T-helper 1 cell treated with Interleukin-12 subunit alpha and Interleukin-12 subunit beta and Interleukin-4 antibody, amounts not matched to agents 30 μg/mL and 1 μg/mL, for 36 hours (primary cell): Measurements from ENCODE around the gene CADM4.
"Not testable (repeated sequence)": the region's sequence is repeated elsewhere in the genome, so short reads cannot be mapped to it uniquely, and the experiment has no call there.

Experiments used
- H3K27ac Mint-ChIP-seq: one replicate; pipeline ENCODE4 v1.8.0; 2021; ENCODE audit warnings: mild to moderate bottlenecking, mixed read lengths
- H3K27me3 Mint-ChIP-seq: one replicate; pipeline ENCODE4 v1.8.0; 2021; ENCODE audit warnings: low read depth, mixed read lengths
- H3K36me3 Mint-ChIP-seq: one replicate; pipeline ENCODE4 v1.8.0; 2021; ENCODE audit warnings: low read depth, mixed read lengths
- H3K4me1 Mint-ChIP-seq: one replicate; pipeline ENCODE4 v1.8.0; 2021; ENCODE audit warnings: low read depth, mixed read lengths
- H3K4me3 Mint-ChIP-seq: one replicate; pipeline ENCODE4 v1.8.0; 2021; ENCODE audit warnings: mild to moderate bottlenecking, moderate library complexity, mixed read lengths
- H3K9me3 Mint-ChIP-seq: one replicate; pipeline ENCODE4 v1.8.0; 2021; ENCODE audit warnings: mixed read lengths

CADM4 gene

GRCh38 chr19:43639519-43640423 lies at the start of gene CADM4:
CADM4 (minus strand) TSS chr19:43639850; CDS start chr19:43639790, 60 bp downstream.
- Mint-ChIP-seq H3K4me1 (peaks cover 10% of the 10 kb centered on the region), H3K27ac (peak within 1 kb of the TSS; percentile 73), H3K36me3 (peaks cover 4% of the 10 kb centered on the region), H3K4me3 (peak within 1 kb of the TSS; percentile 89), H3K27me3 (peaks cover 44% of the 10 kb centered on the region), H3K9me3 (no peaks in the 10 kb centered on the region)

- Mint-ChIP-seq H3K4me3 (no peak overlapping the region), H3K27ac (no peak overlapping the region), H3K36me3 (peaks cover 2% of the 10 kb centered on the region), H3K27me3 (no peaks in the 10 kb centered on the region), H3K9me3 (peaks cover 18% of the 10 kb centered on the region), H3K4me1 (no peaks in the 10 kb centered on the region)
These were observed 48.5 kb upstream of the CADM4 start for GRCh38 chr19:43688059-43688701.

- no peaks in the 10 kb centered on the region for H3K4me1 Mint-ChIP-seq
- no peak overlapping the region for H3K27ac Mint-ChIP-seq
- H3K9me3 Mint-ChIP-seq = peaks cover 18% of the 10 kb centered on the region
- H3K36me3 Mint-ChIP-seq = peaks cover 2% of the 10 kb centered on the region
- no peak overlapping the region for H3K4me3 Mint-ChIP-seq
- H3K27me3 Mint-ChIP-seq = no peaks in the 10 kb centered on the region
These were observed 48.0 kb upstream of the CADM4 start for GRCh38 chr19:43687660-43687997.

GRCh38 chr19:43684326-43684725 lies 44.7 kb upstream of the CADM4 start:
- Mint-ChIP-seq H3K4me1 (no peaks in the 10 kb centered on the region), H3K4me3 (no peak overlapping the region), H3K27me3 (no peaks in the 10 kb centered on the region), H3K27ac (no peak overlapping the region), H3K36me3 (no peaks in the 10 kb centered on the region), H3K9me3 (no peaks in the 10 kb centered on the region)

GRCh38 chr19:43683905-43684304 lies 44.3 kb upstream of the CADM4 start:
- H3K4me3 Mint-ChIP-seq = no peak overlapping the region
- H3K4me1 Mint-ChIP-seq = no peaks in the 10 kb centered on the region
- no peaks in the 10 kb centered on the region for H3K27me3 Mint-ChIP-seq
- no peaks in the 10 kb centered on the region for H3K9me3 Mint-ChIP-seq
- H3K27ac Mint-ChIP-seq = no peak overlapping the region
- no peaks in the 10 kb centered on the region for H3K36me3 Mint-ChIP-seq

GRCh38 chr19:43682824-43683661 lies 43.4 kb upstream of the CADM4 start:
- Mint-ChIP-seq H3K4me3 (no peak overlapping the region), H3K27me3 (no peaks in the 10 kb centered on the region), H3K4me1 (no peaks in the 10 kb centered on the region), H3K36me3 (no peaks in the 10 kb centered on the region), H3K9me3 (no peaks in the 10 kb centered on the region), H3K27ac (no peak overlapping the region)

- H3K36me3 Mint-ChIP-seq, H3K27me3 Mint-ChIP-seq, H3K9me3 Mint-ChIP-seq, H3K4me1 Mint-ChIP-seq, H3K27ac Mint-ChIP-seq, H3K4me3 Mint-ChIP-seq: not testable (repeated sequence)
These were observed 42.6 kb upstream of the CADM4 start for GRCh38 chr19:43682269-43682668.

- no peaks in the 10 kb centered on the region for H3K27me3 Mint-ChIP-seq
- no peaks in the 10 kb centered on the region for H3K9me3 Mint-ChIP-seq
- H3K27ac Mint-ChIP-seq = no peak overlapping the region
- H3K36me3 Mint-ChIP-seq = no peaks in the 10 kb centered on the region
- H3K4me3 Mint-ChIP-seq = no peak overlapping the region
- no peaks in the 10 kb centered on the region for H3K4me1 Mint-ChIP-seq
These were observed 42.2 kb upstream of the CADM4 start for GRCh38 chr19:43681821-43682220.

- Mint-ChIP-seq H3K4me1 (peaks cover 10% of the 10 kb centered on the region), H3K9me3 (no peaks in the 10 kb centered on the region), H3K27ac (no peak overlapping the region), H3K36me3 (no peaks in the 10 kb centered on the region), H3K27me3 (no peaks in the 10 kb centered on the region), H3K4me3 (no peak overlapping the region)
These were observed 39.0 kb upstream of the CADM4 start for GRCh38 chr19:43678512-43679261.

- Mint-ChIP-seq H3K36me3 (no peaks in the 10 kb centered on the region), H3K4me1 (peaks cover 13% of the 10 kb centered on the region), H3K27ac (peak overlapping the region; percentile 84), H3K9me3 (no peaks in the 10 kb centered on the region), H3K27me3 (peaks cover 6% of the 10 kb centered on the region), H3K4me3 (peak overlapping the region; percentile 8)
These were observed 36.3 kb upstream of the CADM4 start for GRCh38 chr19:43675906-43676305.

- Mint-ChIP-seq H3K4me1 (peaks cover 13% of the 10 kb centered on the region), H3K27me3 (peaks cover 6% of the 10 kb centered on the region), H3K9me3 (no peaks in the 10 kb centered on the region), H3K4me3 (peak overlapping the region; percentile 50), H3K27ac (peak overlapping the region; percentile 84), H3K36me3 (no peaks in the 10 kb centered on the region)
These were observed 35.7 kb upstream of the CADM4 start for GRCh38 chr19:43675269-43675879.

- Mint-ChIP-seq H3K4me3 (no peak overlapping the region), H3K9me3 (no peaks in the 10 kb centered on the region), H3K4me1 (peaks cover 21% of the 10 kb centered on the region), H3K27ac (no peak overlapping the region), H3K36me3 (no peaks in the 10 kb centered on the region), H3K27me3 (peaks cover 6% of the 10 kb centered on the region)
These were observed 34.9 kb upstream of the CADM4 start for GRCh38 chr19:43674596-43674995.

GRCh38 chr19:43674183-43674582 lies 34.5 kb upstream of the CADM4 start:
- Mint-ChIP-seq H3K36me3 (no peaks in the 10 kb centered on the region), H3K4me1 (peaks cover 21% of the 10 kb centered on the region), H3K27me3 (peaks cover 6% of the 10 kb centered on the region), H3K4me3 (no peak overlapping the region), H3K9me3 (no peaks in the 10 kb centered on the region), H3K27ac (no peak overlapping the region)

GRCh38 chr19:43673637-43674036 lies 34.0 kb upstream of the CADM4 start:
- no peak overlapping the region for H3K27ac Mint-ChIP-seq
- peaks cover 24% of the 10 kb centered on the region for H3K4me1 Mint-ChIP-seq
- no peaks in the 10 kb centered on the region for H3K9me3 Mint-ChIP-seq
- no peaks in the 10 kb centered on the region for H3K36me3 Mint-ChIP-seq
- no peak overlapping the region for H3K4me3 Mint-ChIP-seq
- peaks cover 6% of the 10 kb centered on the region for H3K27me3 Mint-ChIP-seq
